CD4-positive, alpha-beta T cell treated with Interleukin-12 subunit alpha and Interleukin-12 subunit beta, for 1 hour (primary cell): Measurements from ENCODE around the gene GPR132.
"Not testable (repeated sequence)": the region's sequence is repeated elsewhere in the genome, so short reads cannot be mapped to it uniquely, and the experiment has no call there.

Source experiments
- DNase-seq: peaks from one replicate; pipeline ENCODE4 v3.0.0-alpha.2; 2020

The GPR132 gene

DNA sequence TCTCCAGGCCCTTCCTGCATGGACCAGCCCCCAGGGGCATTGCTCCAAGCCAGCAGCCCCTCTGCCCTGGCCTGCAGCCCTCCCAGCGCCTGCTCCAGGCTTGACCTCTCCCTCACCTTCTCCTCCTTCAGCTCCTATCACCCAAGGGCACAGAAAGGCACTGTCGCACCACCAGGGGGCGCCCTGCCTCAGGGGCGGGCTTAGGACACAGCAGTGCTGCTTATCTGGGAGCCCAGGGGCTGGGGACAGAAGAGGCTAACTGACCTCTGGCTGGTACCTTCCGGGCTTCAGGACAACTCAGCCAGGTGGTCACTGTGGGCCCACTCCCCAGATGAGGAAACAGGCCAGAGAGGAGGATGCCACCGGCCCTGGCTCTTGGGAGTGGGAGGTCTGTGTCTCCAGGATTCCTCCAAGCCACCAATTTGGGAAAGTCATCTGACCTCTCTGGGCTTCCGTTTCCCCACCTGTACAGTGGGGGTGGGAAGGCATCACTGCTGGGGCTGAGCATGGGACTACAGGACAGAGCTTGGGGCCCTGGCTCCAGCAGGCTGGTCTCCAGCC lies 25.3 kb upstream of the GPR132 start:
- DNase-seq, result peak; percentile 83

DNA sequence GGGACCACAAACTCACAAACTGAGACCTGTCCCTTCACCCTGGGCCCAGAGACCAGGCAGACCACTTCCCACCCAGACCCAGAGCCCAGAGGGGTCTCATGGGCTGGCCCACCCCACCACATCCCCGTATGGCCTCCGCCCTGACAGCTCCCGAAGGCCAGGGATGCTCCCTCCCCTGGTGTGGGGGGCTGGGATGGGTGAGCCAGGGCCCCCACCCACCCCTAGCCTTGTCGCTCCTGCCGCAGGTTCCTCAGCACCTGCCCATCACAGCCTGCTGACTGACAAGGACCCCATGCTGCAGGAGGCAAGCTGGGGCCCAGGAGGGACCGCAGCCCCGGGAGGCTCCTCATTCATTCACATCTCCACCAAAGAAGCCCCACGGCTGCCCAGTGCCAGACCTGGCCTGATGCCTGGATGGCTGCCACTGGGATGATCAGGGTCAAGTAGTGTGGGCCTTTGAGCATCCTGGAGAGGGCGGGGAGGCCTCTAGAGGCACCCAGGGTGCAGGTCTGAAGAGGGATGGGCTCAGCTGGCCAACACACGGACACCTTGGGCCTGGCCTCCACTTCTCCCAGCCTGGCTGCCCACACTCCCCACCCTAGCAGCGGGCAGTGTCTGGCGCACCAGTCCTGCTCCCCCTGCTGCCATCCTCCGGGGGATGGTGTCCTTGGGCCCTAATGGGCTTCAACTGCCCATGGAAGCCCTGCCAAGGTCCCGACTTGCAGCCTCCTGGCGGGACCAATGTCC lies 24.7 kb upstream of the GPR132 start:
- DNase-seq, result no peak

- no peak for DNase-seq
Observed at GRCh38 chr14:105088812-105089745, 23.8 kb upstream of the GPR132 start.

DNA sequence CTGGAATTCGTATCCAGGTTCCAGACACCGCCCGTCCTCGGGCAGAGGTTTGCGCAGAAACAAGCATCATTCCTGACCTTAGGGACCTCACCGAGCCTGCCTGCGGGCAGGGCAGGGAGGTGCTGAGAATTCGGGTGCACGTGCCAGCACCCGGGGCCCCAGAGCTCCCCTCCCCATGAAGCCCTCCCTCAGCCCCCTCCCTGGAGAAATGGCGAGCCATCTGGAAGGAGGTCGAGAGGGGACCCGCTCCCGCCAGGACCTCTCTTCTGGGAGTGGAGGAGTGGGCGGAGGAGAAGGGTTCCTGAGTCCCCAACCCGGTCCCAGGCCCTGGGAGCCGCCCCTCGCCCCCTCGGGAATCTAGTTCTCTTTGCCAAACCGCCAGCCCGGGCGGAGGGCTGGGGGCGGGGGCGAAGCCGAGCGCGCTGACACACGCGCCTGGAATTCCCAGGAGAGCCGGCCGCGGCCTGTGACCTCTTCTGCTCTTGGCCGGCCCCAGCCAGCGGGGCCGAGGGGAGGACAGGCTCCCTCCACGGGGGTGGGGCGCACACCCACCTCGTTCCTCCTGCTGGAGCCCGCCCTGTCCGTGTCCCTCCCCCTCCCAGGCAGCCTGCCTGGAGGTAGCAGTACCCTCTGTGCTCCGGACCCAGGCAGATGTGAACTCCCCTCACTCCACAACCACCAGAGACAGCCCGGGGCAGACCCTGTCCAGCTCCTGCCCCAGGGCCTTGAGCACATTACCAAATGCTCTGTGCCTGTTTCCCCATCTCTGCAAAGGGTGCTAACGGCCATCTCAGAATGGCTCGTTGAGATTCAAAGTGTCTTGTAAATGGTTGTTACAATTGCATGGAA lies 23.0 kb upstream of the GPR132 start:
- DNase-seq, result no peak

- DNase-seq, result no peak
Observed at GRCh38 chr14:105087308-105087962, 22.2 kb upstream of the GPR132 start.

- DNase-seq, result peak; percentile 87
Observed at GRCh38 chr14:105086833-105087307, 21.6 kb upstream of the GPR132 start.

GRCh38 chr14:105085766-105086165 lies 20.5 kb upstream of the GPR132 start:
- no peak for DNase-seq

GRCh38 chr14:105084741-105085571 lies 19.7 kb upstream of the GPR132 start:
- DNase-seq, result no peak

- no peak for DNase-seq
Observed at GRCh38 chr14:105083926-105084685, 18.9 kb upstream of the GPR132 start.

- DNase-seq, result no peak
Observed at GRCh38 chr14:105082703-105083102, 17.5 kb upstream of the GPR132 start.

DNA sequence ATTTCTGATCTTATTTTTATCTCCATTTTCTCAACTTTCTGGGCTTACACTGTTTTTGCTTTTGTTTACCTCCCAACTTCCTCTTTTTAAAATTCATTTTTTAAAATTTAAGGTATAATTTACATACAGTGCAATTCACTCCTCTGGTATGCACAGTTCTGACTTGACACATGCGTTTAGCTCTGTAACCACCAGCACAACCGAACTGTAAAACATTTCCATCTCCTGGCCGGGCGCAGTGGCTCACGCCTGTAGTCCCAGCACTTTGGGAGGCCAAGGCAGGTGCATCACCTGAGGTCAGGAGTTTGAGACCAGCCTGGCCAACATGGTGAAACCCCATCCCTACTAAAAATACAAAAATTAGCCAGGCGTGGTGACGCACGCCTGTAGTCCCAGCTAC lies 16.2 kb upstream of the GPR132 start:
- not testable (repeated sequence) for DNase-seq

DNA sequence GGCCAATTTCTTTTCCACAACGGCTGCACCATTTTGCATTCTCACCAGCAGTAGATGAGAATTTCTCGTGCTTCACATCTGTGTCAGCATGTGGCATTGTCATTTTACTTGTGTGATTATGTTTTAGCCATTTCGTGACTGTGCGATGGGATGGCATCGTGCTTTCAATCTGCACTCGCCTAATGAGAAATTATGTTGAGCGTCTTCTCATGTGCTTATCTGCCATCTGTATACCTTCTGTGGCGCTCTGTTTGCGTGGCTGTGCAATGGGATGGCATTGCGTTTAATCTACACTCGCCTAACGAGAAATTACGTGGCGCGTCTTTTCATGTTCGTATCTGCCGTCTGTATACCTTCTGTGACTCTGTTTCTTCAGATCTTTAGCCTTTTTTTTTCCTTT lies 14.9 kb upstream of the GPR132 start:
- DNase-seq, result no peak

DNA sequence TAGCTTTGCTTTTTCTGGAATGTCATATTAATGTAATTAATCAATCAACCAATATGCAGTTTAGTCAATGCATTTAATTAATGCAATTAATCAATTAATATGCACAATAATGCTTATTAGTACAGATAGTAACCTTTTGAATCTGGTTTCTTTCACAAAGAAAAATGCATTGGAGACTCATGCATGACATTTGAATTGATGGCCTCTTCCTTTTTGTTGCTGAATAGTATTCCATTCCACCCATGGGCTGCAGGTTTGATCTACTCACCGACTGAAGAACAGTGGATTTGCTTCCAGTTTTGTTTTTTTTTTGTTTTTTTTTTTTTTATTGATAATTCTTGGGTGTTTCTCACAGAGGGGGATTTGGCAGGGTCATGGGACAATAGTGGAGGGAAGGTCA lies 13.1 kb upstream of the GPR132 start:
- no peak for DNase-seq

GRCh38 chr14:105077649-105077995 lies 12.4 kb upstream of the GPR132 start:
- DNase-seq, result no peak

DNA sequence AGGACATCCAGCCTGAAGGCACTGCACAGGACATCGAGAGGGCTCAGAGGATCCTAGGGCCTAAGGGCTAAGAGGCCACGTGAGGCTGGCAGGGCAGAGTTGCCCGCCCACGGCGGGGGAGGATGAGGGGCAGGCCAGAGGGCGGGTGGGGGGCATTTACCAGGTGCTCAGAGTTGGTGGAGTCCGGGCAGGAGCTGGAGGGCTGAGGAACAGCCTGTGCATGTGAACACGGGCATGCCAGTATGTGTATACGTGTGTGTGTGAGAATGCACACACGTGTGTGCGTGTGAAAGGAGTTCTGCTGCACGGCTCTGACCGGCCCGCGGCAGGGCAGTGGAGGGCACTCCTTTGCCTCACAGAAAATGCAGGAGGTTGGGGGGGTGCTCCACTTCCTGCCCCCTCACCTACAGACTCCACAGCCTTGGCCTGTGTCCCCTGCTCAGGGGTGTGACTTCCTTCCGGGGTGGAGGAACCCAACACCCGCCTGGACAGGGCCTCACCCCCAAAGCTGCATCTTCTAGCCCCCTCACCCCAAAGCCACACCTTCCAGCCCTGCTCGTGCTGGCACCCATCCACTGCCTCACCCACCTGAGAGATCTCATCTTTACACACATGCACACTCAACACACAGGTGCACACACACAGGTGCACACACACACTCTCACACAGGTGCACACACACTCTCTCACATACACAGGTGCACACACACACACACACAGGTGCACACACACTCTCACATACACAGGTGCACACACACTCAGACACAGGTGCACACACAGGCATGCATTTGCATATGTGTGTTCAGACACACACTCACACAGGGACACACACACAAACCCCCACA lies 11.8 kb upstream of the GPR132 start:
- DNase-seq, result no peak

DNA sequence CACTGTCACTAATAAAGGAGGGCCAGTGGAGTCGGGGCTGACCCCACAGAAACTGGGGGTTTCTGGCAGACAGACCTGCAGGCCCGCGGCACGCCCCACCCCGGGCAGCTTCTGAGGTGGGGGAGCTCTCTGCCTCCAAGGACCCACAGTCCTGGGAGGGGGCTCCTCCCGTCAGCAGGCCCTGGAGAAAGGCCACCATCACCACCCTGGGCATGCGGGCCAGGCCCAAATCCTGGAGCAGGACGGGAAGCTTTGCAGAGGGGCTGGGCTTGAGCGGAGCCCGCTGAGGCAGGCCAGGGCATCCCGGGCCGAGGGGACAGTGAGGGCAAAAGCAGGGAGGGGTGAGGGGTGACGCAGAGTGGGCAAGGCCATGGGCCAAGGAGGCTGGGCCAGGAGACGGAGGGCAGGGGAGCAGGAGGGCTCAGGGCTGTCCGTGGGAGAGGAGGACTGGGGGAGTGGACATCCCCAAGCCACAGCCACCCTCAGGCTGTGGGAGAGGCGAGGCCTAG lies 11.1 kb upstream of the GPR132 start:
- DNase-seq, result no peak

DNA sequence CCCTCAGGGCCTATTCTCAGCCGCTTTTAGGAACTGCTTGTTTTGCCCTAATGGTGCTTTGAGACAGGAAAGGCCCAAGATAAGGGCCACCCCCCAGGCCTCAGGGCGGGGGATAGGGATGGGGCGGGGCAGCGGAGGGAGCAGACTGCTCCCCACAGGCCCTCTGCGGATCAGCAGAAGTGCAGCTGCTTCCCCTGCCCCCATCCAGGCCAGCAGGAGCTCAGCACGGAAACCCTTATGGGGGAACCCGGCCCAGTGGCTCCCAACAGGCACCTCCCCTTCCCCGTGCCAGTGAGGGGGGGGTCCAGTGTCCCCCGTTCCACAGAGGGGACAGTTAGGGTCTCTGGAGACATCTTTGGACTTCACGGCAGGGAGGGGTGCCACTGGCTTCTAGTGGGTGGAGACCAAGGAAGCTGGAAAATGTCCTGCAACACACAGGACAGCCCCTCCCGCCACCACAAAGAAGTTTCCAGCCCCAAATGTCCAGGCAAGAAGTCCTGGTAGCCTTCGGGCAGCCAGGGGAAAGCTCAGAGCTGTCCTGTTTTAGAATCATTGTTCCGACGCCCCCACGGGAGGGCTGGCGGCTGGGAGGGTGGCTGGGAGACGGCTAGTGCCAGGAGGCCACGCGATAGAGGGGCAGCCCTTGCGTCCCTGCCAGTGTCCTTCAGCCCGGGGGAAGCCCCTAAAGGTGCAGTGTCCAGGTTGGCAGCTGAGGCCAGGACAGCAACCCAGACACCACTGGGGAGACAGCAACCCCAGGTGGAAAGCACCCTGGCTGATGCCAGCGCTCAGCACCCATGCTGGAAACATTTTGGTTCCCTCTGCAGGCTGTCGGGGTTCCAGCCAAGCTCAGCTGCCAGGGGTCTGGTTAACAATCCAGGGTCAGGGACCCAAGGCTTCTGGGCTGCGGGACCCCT lies 10.4 kb upstream of the GPR132 start:
- no peak for DNase-seq

GRCh38 chr14:105074601-105075053 lies 9.4 kb upstream of the GPR132 start:
- DNase-seq, result no peak
